Hepatocyte (in vitro differentiated cells): ENCODE results near the gene AMH.

Source experiments
- EZH2 ChIP-seq: fragments of 200-600 bp; sonication (generic); IDR thresholded peaks from 2 replicates; pipeline ENCODE4 v1.6.1; 2016; ENCODE audit warnings: antibody characterized with exemption, mild to moderate bottlenecking, borderline replicate concordance
- EZH2phosphoT487 ChIP-seq: fragments of 200-600 bp; sonication (generic); IDR thresholded peaks from one replicate; pipeline ENCODE4 v1.6.1; 2018; ENCODE audit warnings: antibody characterized with exemption, mild to moderate bottlenecking, low read depth, moderate library complexity; ENCODE audit not compliant: unreplicated experiment, severe bottlenecking
- TF ChIP-seq, protein P1 (sequence below): fragments of 200-600 bp; sonication (generic); IDR thresholded peaks from 2 replicates; pipeline ENCODE4 v1.5.1; 2016; ENCODE audit warnings: antibody characterized with exemption, mild to moderate bottlenecking; ENCODE audit not compliant: poor library complexity

DNA sequence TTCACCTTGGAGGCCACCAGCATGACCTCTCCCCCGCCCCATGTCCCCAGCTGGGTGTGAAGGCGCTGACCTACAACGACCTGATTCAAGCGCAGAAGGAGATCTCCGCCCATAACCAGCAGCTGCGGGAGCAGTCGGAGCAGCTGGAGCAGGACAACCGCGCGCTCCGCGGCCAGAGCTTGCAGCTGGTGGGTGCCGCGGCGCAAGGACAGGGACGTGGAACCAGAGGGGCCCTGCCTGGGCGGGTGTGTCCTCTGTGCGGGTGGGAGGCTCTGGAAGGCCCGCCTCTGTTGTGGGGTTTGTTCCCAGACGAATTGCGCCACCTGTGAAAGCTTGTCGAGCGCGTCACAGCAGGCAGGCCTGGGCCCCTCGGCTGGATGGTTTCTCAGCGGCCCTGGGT is 35.3 kb upstream of the AMH start:
- TF ChIP-seq, protein P1, sequence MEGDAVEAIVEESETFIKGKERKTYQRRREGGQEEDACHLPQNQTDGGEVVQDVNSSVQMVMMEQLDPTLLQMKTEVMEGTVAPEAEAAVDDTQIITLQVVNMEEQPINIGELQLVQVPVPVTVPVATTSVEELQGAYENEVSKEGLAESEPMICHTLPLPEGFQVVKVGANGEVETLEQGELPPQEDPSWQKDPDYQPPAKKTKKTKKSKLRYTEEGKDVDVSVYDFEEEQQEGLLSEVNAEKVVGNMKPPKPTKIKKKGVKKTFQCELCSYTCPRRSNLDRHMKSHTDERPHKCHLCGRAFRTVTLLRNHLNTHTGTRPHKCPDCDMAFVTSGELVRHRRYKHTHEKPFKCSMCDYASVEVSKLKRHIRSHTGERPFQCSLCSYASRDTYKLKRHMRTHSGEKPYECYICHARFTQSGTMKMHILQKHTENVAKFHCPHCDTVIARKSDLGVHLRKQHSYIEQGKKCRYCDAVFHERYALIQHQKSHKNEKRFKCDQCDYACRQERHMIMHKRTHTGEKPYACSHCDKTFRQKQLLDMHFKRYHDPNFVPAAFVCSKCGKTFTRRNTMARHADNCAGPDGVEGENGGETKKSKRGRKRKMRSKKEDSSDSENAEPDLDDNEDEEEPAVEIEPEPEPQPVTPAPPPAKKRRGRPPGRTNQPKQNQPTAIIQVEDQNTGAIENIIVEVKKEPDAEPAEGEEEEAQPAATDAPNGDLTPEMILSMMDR, result no peak
- TF ChIP-seq EZH2phosphoT487 (no peak), EZH2 (no peak)
